ENCODE results near the gene DEAF1.
"Not testable (repeated sequence)": the region's sequence is repeated elsewhere in the genome, so short reads cannot be mapped to it uniquely, and the experiment has no call there.

Gene DEAF1, protein sequence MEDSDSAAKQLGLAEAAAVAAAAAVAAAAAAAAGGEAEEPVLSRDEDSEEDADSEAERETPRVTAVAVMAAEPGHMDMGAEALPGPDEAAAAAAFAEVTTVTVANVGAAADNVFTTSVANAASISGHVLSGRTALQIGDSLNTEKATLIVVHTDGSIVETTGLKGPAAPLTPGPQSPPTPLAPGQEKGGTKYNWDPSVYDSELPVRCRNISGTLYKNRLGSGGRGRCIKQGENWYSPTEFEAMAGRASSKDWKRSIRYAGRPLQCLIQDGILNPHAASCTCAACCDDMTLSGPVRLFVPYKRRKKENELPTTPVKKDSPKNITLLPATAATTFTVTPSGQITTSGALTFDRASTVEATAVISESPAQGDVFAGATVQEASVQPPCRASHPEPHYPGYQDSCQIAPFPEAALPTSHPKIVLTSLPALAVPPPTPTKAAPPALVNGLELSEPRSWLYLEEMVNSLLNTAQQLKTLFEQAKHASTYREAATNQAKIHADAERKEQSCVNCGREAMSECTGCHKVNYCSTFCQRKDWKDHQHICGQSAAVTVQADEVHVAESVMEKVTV

DNA sequence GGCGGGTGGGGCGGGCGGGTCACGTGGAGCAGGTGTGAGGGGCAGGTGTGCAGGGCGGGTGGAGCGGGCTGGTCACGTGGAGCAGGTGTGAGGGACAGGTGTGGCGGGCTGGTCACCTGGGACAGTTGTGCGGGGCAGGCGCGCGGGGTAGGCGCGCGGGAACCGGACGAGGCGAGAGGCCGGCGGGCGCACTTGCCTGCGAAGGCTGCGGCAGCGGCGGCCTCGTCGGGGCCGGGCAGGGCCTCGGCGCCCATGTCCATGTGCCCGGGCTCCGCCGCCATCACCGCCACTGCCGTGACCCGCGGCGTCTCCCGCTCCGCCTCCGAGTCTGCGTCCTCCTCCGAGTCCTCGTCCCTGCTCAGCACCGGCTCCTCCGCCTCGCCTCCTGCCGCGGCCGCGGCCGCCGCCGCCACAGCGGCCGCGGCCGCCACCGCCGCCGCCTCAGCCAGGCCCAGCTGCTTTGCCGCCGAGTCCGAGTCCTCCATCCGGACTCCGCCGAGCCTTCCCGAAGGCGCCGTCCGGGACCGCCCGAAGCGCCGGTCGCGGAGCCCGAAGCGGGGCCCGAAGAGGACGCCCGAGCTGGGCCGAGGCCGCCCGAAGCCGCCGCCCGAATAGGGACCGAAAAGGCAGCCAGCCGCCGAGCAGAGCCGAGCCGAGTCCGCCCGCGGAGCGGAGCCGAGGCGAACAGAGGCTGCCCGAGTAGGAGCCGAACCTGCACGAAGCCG lies at the start of gene DEAF1:
Gene DEAF1 (minus strand): TSS at position 660 of the 725 bp plus-strand sequence. CDS start 175 bp downstream, at position 485.
- peak; percentile 81 for DNase-seq

DNA sequence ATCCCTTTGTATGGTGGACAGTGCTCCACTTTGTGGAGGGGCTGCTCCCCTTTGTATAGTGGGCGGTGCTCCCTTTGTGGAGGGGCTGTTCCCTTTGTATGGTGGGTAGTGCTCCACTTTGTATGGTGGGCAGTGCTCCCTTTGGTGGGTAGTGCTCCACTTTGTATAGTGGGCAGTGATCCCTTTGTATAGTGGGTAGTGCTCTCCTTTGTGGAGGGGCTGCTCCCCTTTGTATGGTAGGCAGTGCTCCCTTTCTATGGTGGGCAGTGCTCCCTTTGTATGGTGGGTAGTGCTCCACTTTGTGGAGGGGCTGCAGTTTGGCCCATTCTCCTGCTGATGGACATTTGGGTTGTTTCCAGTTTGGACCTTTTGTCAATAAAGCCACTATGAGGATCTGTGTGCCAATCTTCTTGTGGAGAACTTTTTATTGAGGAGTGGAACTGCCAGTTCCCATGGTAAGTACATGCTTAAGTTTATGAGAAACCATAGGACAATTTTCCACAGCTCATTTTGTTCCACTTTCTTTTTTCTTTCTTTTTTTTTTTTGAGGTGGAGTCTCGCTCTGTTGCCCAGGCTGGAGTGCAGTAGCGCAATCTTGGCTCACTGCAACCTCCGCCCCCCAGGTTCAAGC lies 47.7 kb upstream of the DEAF1 start:
- DNase-seq = no peak

DNA sequence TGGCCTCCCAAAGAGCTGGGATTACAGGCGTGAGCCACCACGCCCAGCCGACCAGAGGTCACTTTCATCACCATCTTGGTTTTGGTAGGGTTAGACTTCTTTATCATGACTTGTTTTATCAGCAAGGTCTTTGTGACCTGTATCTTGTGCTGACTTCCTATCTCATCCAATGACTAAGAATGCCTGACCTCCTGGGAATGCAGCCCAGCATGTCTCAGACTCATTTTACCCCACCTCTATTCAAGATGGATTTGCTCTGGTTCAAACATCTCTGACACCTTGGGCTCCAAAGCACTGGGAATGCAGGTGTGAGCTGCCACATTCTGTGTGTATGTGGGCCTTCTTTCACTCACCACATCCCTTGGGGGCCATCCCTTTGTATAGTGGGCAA lies 47.1 kb upstream of the DEAF1 start:
- no peak for DNase-seq

DNA sequence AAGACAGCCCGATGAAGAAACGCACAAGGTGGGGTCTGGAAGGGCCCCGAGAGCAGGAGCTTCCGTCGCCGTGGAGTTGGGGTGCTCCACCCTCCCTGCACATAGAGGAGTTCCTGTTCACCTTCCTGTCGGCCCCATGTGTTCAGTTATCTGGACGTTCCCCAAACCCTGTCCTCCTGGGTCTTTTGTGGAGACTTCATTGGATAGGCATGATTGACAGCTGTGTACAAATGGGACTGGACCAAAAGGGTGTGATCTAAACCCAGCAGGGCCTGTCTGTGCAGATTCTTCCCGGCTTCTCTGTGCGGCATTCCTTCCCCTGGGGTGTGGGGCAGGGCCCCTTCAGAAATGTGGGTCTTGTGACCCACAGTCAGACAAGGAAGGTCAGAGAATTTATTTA lies 42.9 kb upstream of the DEAF1 start:
- not testable (repeated sequence) for DNase-seq

DNA sequence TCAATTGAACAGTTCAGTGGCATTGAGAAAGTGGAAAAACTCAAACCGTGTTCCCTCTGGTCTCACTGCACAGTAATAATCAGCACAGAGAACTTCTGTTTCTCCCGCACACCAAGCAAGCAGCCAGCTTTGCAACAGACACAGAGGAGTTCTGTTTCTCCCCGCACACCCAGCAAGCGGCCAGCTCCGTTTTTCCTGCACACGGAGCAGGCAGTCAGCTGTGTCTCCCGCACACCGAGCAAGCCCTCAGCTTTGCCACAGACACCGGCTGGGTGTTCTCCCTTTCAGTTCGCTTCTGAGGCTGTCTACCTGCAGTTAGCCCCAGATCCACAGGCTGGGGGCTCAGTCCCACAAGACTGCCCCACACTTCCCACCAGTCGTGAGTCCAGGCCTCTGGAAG lies 42.3 kb upstream of the DEAF1 start:
- no peak for DNase-seq

DNA sequence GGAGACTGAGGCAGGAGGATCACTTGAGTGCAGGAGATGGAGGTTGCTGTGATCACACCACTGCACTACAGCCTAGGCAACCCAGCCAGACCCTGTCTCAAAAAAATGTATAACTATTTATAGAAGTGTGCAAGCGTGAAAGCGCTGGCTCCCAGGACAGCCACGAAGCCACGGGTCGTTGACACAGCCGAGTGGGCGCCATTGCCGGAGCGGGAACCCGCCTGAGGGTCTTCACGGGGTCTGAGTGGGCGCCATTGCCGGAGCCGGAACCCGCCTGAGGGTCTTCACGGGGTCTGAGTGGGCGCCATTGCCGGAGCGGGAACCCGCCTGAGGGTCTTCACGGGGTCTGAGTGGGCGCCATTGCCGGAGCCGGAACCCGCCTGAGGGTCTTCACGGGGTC lies 39.5 kb upstream of the DEAF1 start:
- not testable (repeated sequence) for DNase-seq

DNA sequence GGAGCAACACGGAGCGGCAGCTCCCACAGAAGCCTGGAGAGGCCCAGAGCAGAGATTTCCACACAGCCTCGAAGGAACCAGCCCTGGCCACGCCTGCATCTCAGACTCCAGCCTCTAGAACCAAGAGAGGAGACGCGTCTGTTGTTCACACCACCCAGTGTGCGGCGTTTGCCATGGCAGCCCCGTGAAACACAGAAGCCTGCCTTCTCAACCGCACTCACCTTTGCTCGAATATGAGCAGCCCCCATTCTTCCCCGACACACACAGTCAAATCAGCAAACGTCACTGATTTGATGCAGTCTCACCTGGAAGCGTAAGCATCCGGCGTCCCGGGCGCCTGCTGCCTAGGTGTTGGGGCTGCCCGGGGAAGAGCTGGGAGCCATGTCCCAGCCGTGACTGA lies 38.0 kb upstream of the DEAF1 start:
- DNase-seq = no peak

DNA sequence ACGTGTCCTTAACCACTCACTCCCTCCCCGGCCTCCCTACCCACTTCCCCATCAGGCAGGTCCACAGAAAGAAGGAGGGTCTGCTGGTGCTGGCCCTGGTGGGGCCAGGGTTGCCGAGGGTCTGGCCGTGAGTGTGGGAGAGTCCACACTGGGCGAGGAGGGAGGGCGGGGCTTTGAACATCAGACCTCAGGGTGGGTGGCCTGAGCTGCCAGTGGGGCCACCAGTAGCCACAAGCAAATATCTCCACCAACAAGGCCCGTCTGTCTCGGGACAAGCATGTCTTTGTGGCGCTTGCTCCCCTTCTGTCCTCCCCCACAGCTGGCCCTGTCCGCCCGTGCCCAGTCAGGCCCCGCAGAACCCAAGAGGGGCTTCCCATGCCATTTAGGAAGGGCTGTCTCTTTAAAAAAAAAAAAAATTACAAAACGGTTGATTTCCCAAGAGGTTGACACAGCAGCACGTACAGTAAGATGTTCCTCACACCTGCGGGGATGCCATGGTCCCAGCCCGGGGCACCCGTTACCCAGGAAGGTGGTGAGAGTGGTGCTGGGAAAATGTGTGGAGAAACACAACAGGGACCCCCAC lies 34.6 kb upstream of the DEAF1 start:
- no peak for DNase-seq

DNA sequence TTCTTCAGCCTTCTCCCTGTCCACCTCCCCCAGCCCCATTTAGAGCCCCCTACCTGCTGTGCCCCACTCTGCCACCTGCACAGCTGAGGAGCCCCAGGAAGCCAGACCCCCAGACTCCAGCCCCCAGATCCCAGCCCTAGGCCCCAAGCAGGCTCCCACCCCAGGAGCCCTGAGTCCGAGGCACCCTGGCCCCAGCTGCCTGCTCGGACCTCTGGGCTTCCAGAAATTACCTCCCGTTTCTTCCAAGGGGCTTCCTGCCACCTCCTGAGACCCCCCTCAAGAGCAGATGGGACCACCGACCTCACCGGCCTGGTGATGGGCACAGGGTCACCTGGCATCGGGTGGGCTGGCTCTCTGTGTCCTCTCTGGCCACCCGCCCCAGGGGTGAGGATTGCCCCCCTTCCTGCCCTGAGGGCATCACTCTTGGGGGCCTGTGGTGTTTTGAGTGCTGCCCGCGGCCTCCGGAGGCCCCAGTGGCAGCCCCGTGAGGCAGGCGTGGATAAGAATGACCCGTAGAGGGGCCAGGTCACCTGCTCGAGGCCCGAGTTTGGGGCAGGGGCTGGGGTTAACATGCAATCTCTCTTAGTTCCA lies 34.0 kb upstream of the DEAF1 start:
- DNase-seq = no peak

DNA sequence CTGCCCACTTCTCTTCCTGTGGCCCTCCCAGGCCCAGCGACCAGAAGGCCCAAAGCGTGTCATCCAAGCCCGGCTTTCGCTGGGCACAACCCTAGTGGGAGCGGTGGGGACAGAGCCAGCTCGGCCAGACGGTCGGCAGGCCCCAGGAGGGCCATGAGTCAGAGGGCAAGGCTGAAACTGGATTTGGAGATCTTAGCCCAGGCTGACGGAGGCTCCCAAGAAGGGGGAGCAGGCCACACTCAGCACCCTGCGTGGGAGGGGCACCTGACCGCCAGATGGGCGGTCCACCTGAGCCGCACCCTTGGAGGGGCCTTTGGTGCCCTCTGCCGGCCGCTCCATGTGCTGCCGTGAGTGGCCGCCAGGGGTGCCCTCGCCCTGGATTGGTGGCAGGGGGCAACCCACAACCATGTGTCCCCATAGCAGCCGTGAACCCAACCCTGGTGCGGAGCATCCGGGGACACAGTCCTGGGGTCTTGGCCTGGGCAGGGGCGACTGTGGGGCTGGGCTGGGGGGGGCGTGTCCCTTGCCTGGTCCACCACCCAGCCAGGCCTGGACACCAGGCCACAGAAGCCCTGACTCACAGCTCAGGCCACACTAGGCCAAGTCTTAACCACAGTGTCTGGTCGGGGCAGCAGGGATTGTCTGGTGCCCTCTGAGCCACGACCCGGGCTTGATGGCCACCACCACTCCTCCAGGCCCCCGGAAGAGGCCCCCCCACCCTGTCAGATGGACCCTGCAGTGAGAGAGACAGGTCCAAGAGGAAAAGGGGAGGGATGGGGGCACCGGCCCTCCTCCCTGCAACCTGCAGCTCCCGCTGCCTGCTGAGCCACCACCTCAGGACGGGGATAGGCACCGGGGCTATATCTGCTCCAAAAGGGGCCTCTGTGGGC lies 33.1 kb upstream of the DEAF1 start:
- no peak for DNase-seq

DNA sequence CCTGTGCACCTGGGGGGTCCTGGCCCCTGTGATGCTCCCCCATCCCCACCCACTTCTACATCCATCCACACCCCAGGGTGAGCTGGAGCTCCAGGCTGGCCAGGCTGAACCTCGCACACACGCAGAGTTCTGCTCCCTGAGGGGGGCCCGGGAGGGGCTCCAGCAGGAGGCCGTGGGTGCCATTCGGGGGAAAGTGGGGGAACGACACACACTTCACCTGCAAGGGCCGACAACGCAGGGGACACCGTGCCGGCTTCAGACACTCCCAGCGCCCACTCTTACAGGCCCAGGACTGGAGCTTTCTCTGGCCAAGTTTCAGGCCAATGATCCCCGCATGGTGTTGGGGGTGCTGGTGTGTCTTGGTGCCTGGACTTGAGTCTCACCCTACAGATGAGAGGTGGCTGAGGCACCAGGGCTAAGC lies 32.3 kb upstream of the DEAF1 start:
- no peak for DNase-seq

DNA sequence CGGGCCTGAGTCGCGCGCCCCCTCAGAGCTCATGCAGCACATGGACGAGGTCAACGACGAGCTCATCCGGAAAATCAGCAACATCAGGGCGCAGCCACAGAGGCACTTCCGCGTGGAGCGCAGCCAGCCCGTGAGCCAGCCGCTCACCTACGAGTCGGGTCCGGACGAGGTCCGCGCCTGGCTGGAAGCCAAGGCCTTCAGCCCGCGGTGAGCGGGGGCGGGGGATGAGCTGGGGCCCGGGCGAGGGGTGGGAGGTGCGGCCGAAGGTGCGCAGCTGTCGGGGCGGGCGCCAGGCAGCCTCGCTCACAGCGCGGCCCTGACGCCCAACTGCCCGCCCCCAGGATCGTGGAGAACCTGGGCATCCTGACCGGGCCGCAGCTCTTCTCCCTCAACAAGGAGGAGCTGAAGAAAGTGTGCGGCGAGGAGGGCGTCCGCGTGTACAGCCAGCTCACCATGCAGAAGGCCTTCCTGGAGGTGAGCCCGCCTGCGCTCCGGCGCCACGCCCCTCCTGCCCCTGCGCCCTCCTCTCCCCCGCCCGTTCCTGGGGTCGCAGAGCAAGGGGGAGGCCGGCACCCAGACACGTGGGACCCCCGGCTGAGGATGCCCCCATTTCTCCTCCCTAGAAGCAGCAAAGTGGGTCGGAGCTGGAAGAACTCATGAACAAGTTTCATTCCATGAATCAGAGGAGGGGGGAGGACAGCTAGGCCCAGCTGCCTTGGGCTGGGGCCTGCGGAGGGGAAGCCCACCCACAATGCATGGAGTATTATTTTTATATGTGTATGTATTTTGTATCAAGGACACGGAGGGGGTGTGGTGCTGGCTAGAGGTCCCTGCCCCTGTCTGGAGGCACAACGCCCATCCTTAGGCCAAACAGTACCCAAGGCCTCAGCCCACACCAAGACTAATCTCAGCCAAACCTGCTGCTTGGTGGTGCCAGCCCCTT lies 31.5 kb upstream of the DEAF1 start:
- DNase-seq = no peak

DNA sequence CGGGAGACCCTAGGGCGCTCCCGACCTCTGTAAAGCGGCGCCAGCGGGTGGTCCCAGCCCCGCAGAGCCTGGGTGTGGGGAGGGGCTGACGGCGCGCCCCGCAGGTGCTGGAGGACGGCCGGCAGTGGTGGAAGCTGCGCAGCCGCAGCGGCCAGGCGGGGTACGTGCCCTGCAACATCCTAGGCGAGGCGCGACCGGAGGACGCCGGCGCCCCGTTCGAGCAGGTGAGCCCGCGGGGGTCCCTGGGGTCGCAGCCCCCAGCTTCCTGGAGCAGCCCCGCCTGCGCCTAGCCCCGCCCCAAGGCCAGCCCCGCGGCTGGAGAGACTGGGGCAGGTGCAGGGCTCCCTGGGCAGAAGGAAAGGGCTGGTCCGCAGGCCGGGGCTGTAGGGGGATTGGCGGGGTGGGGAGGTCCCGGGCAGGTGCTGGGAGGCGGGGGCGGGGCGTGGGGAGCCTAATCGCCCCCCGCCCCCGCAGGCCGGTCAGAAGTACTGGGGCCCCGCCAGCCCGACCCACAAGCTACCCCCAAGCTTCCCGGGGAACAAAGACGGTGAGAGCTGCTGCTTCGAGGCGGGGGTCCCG lies 30.7 kb upstream of the DEAF1 start:
- no peak for DNase-seq

DNA sequence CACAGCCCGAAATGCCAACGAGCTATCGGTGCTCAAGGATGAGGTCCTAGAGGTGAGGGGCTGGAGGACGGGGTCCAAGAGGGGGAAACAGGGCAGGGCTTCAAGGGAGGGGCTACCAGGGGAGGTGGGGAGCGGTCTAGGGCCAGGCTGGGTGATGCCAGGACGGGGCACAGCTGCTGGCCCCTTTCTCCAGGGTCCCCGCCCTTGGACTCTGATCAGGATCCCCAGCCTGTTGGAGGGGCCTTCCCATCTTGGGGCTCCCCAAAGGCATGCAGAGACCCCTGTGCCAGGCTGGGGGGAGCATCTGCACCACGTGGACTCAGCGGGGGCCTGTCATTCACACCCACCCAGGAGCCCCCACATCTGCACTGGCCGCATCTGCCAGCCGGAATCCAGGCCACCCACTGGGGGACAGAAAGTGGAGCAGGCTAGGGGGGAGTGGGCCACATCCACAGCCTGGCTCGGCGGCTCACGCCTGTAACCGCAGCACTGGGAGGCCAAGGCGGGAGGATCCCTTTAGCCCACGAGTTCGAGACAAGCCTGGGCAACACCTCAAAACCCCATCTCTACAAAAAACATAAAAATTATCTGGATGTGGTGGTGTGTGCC lies 29.9 kb upstream of the DEAF1 start:
- DNase-seq = no peak

DNA sequence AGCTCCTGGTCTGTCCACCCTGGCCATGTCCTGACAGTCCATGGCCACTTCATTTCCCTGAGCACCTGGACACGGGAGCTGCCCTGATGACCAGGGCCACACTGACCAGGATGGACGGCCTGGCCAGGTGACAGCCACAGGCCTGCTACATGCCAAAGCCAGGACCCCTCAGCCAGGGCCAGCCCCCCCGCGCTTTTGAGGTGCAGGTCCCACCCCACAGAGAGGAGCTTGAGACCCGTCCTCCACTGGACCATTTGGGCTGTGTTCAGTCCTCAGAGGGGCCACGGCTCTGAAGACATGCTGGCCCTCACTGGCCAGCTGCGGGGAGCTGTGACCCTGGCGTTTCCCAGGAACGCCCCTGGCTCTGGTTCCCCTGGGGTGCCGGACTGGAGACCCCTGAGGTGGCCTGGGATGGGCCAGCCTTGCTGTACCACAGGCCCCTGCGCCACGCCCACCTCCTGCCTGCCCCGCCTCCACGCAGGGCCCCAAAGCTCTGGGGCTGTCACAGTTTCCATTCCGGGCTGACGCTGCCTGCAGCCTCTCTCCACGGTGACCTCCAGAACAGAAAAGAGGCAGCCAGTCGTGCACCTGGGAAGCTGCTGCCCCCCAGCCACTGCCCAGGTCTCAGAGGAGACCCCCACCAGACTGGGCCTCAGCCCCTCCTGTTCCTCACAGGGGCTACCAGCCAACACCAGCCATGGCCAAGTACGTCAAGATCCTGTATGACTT lies 29.2 kb upstream of the DEAF1 start:
- no peak for DNase-seq

DNA sequence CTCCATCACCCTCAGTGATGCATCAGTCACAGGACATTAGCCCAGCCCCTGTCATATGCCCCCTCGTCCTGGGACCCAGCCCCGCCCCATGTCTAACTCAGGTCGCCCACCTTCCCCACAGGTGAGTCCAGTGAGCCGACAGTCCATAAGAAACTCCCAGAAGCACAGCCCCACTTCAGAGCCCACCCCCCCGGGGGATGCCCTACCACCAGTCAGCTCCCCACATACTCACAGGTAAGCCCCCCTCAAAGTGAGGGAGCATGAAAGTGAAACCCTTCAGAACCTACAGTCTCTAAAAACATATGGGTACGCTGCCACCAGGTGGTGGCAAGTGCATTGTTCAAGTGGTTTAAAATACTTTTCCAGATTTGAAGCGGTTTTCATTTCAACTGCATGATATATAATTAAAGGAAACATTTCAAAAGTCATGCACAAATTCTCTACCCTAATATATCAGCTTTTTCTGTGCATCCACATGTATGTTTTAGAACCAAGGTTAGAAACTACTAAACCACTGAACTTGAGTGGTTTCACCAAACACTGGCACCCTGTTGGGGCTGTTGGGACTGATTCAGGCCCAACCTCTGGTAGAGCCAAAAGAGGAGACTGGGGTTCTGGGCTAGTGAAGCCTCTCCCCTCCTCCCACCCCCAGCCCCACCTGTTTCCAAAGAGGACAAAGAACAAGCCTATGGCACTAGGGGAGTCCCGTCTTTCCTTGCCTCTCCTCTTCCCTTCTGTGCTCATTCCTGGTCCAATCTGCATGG lies 28.3 kb upstream of the DEAF1 start:
- peak; percentile 45 for DNase-seq

DNA sequence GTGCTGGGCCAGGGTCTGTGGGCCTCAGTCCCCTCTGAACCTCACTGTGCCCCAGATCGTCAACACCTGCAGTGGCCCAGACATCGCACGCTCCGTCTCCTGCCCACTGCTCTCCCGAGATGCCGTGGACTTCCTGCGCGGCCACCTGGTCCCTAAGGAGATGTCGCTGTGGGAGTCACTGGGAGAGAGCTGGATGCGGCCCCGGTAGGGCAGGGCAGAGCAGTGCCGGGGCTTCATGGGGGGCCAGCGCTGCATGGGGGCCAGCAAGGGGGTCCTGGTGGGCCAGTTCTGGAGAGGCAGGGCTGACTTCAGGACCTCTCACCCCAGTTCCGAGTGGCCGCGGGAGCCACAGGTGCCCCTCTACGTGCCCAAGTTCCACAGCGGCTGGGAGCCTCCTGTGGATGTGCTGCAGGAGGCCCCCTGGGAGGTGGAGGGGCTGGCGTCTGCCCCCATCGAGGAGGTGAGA lies 27.4 kb upstream of the DEAF1 start:
- DNase-seq = no peak

DNA sequence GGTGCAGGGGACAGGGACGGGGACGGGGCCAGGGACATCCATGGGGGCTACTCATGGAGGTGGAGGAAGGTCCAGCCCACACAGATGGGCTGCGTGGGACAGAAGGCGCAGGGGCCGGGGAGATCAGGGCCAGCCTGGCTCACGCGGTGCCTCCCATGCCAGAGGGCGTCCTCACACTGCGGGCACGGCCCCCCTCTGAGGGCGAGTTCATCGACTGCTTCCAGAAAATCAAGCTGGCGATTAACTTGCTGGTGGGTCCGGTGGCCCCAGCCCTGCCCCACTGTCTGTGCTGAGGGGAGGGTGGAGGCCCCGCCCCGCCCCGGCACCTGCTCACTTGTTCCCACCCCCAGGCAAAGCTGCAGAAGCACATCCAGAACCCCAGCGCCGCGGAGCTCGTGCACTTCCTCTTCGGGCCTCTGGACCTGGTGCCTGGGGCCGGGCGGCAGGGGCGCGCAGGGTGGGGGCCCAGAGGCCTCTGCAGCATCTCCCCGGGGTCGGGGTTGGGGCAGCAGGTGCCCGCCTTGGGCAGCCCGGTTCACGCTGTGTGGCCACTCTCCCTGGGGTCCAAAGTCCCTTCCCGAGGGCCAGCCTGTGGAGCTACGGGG lies 26.8 kb upstream of the DEAF1 start:
- DNase-seq = no peak
